GM21786 (cell line): Measurements from ENCODE around the gene EIPR1.

Experiments
- ATAC-seq: cut with Tn5 transposase; IDR thresholded peaks from one replicate; pipeline ENCODE4 v1.9.1; 2021; ENCODE audit not compliant: unreplicated experiment

The EIPR1 gene

GRCh38 chr2:3222636-3223035 is 155.0 kb downstream of the EIPR1 start:
- ATAC-seq: peak; percentile 44

- ATAC-seq: no peak
Observed at GRCh38 chr2:3219536-3219935, 158.1 kb downstream of the EIPR1 start.

GRCh38 chr2:3217646-3218045 is 160.0 kb downstream of the EIPR1 start:
- no peak for ATAC-seq

GRCh38 chr2:3216841-3217495 is 160.7 kb downstream of the EIPR1 start:
- ATAC-seq: no peak

DNA sequence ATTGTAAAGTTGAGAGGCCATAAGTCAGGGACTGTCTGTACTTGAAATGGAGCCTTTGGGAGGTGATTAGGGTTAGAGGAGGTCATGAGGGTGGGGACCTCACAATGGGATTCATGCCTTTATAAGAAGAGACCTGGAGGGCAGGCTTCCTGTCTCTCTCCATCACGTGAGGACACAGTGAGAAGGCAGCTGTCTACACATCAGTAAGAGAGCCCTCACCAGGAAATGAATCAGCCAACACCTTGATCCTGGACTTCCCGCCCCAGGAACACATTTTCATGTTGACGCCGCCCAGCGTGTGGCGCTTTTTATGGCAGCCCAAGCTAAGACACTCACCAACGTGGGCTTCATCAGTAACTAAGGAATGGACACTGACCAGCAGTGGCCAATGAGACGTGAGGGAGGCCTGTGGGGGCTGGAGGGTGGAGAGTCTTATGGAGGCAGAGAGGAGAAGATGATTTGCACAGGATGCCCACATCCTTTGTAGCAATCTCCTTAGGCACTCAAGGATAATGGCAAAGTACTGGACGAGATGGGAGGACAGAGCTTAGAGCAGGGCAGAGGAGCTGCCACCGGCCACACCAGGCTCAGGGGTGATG is 162.7 kb downstream of the EIPR1 start:
- no peak for ATAC-seq

DNA sequence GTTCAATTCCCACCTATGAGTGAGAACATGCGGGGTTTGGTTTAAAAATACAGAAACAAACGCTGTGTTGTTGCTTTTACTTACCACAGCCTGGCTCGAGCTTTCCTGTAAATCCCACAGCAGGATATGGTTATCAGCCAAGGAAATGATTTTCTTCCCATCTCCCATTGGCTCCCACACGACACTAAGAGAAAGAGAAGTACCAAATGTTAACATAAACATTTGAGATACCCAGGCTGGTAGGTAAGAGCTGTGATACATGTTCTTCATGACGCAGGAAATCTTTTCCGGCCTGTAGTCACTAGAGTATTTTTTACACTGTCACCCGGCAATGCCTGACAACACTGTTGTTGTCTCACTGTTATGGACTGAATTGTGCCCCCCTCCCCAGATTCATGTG is 163.6 kb downstream of the EIPR1 start:
- ATAC-seq: no peak

- ATAC-seq: no peak
Observed at GRCh38 chr2:3212984-3213383, 164.6 kb downstream of the EIPR1 start.

- no peak for ATAC-seq
Observed at GRCh38 chr2:3212061-3212362, 165.6 kb downstream of the EIPR1 start.

GRCh38 chr2:3211256-3212060 is 166.2 kb downstream of the EIPR1 start:
- no peak for ATAC-seq

- ATAC-seq: no peak
Observed at GRCh38 chr2:3210257-3210656, 167.4 kb downstream of the EIPR1 start.

DNA sequence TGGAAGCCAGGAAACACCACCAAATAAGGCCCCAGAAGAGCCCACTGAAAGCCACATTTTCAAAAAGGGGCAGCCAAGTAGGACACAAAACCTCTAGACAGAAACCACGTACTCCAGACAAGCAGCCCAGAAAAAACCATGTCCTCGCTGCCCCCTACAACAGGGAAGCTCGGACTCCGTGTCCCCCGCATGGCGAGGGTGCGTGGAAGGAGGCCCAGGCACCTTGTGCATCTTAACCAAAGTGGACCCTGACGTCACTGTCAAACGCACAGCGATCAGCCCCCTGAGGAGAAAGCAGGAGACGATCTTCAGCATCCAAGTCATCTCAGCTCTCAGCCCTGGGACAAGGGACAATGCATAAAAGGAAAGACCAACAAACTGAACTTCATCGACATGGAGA is 168.4 kb downstream of the EIPR1 start:
- ATAC-seq: no peak

GRCh38 chr2:3208591-3208990 is 169.0 kb downstream of the EIPR1 start:
- no peak for ATAC-seq

DNA sequence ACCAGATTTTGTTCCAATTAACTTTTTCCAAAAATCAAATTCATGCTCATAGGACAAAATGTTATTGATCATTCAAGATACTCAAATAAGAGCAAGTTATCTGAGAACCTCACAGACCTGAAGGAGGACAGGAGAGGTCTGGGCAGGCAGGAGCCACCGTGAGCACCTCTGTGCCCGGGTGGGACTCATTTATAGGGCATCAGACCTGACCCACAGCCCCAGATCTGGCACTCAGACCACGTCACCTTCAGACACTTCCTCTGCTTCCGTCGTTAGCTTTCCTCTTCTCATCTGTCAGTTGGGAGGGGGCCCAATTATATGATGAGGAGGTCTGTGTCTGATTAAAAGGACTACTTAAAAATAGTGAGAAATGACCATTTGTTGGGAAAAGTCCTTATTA is 169.4 kb downstream of the EIPR1 start:
- no peak for ATAC-seq

GRCh38 chr2:3207091-3207491 is 170.5 kb downstream of the EIPR1 start:
- no peak for ATAC-seq

GRCh38 chr2:3205845-3206244 is 171.8 kb downstream of the EIPR1 start:
- no peak for ATAC-seq

GRCh38 chr2:3204031-3204821 is 173.4 kb downstream of the EIPR1 start:
- ATAC-seq: no peak

DNA sequence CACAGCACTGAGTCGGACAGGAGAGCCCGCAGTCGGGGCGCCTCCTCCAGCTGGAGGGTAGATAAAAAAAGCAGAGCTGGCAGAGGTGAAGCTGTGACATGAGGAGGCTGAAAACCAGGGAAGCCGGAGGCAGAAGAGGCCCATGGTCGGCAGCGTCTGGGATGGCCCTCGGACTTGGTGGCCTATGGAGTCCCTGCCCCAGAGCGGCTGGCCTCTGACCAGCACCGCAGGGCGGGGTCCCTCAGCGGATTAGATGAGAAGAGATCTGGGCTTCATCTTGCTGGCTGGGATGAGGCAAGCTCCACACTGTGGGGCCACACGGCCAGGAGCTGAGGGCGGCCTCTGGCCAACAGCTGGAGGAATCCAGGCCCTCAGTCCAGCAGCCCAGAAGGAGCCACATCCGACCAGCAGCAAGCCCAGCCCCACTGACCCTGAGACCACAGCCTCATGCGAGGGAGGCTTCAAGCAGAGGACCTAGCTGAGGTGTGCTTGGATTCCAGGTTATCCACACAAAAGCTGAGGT is 174.1 kb downstream of the EIPR1 start:
- no peak for ATAC-seq

DNA sequence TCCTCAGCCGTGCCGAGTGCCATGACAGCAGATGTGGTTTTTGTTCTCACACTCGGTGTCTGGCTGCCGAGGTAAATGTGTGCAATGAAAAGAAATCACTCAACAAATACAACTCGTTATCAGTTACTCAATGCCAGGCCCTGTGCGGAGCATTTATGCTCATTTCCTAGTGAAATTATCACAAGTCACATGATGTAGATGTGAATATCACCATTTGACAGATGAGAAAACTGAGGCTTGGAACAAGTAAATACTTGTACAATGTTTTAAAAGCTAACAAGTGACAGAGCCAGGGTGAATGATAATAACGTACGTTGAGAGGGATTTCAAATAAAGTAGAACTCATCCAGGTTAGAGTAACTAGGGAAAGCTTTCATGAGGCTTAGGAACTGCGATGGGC is 174.7 kb downstream of the EIPR1 start:
- no peak for ATAC-seq

- no peak for ATAC-seq
Observed at GRCh38 chr2:3201281-3201680, 176.3 kb downstream of the EIPR1 start.

DNA sequence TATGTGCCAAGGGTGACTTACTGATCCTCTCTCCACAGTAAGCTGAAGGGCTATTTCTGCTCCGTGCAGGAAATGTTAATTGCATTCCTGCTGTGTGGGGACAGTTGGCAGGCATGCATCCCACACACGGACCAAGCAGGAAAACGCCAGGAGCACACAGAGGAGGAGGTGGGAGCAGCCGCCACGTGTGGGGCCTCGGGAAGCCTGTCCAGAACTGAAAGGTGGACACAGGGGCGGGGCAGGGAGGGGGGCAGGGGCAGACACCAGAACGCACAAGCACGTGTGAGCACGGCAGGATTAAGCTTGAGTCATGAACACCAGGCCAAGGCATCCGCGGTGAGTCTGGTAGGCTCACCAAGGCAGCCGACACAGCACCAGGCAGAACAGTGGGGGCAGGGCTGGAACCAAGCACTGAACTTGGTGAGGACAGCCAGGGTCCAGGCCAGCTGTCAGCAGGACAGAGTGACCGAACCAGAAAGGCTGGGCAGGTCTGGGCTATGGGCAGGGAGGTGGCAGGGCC is 177.1 kb downstream of the EIPR1 start:
- ATAC-seq: no peak
